K562 (cell line): ENCODE results near the gene THAP8. TPM values are rescaled to one million over a fixed set of nuclear protein-coding genes. Genes with fewer than 3 reads are reported as not detected.
A peak's percentile ranks its signal among the peaks of the same experiment; 100 is the strongest.

Experiments used
- CSDE1 ChIP-seq, 2 experiments: fragments of 450-650 bp; IDR thresholded peaks; 2 replicates each; pipeline ENCODE4 v1.6.1; 2016; ENCODE audit warnings: mild to moderate bottlenecking in 1 of 2
- ELK3 ChIP-seq: fragments of 450-650 bp; formaldehyde crosslinking; IDR thresholded peaks from 2 replicates; pipeline ENCODE4 v1.4.0; 2020; ENCODE audit warnings: mild to moderate bottlenecking
- FOS ChIP-seq: IDR thresholded peaks from 3 replicates; pipeline ENCODE4 v1.6.1; 2011; ENCODE audit not compliant: insufficient read length; ENCODE audit errors: extremely low read depth
- FOSL1 ChIP-seq: fragments of 200-800 bp; sonication (Bioruptor generic); conservative IDR thresholded peaks from 2 replicates; pipeline ENCODE4 v1.6.1; 2016; ENCODE audit warnings: missing genetic modification characterization, missing compliant biosample characterization
- GTF2E2 ChIP-seq: fragments of 200-800 bp; sonication (Bioruptor generic); IDR thresholded peaks from 2 replicates; pipeline ENCODE4 v1.6.1; 2016; ENCODE audit warnings: missing genetic modification characterization, missing compliant biosample characterization
- LEF1 ChIP-seq: fragments of 450-650 bp; IDR thresholded peaks from 2 replicates; pipeline ENCODE4 v1.6.1; 2016; ENCODE audit warnings: mild to moderate bottlenecking
- PHF20 ChIP-seq: fragments of 450-650 bp; IDR thresholded peaks from 2 replicates; pipeline ENCODE4 v1.6.1; 2018; ENCODE audit not compliant: partially characterized antibody
- POLR2G ChIP-seq: fragments of 200-400 bp; formaldehyde crosslinking; IDR thresholded peaks from 2 replicates; pipeline ENCODE4 v1.6.1; 2017; ENCODE audit warnings: low read depth, mild to moderate bottlenecking, antibody characterized with exemption, low read length, moderate library complexity
- RBM22 ChIP-seq: fragments of 200-400 bp; formaldehyde crosslinking; IDR thresholded peaks from 2 replicates; pipeline ENCODE4 v1.6.1; 2018; ENCODE audit warnings: low read length, low read depth; ENCODE audit not compliant: poor library complexity, severe bottlenecking
- SMAD1 ChIP-seq: fragments of 150-350 bp; IDR thresholded peaks from 2 replicates; pipeline ENCODE4 v1.6.1; 2014; ENCODE audit warnings: low read length, low read depth; ENCODE audit not compliant: partially characterized antibody
- SNRNP70 ChIP-seq: fragments of 200-400 bp; formaldehyde crosslinking; optimal IDR thresholded peaks from 2 replicates; pipeline ENCODE3; 2017; ENCODE audit warnings: low read depth, low read length
- SOX6 ChIP-seq: fragments of 450-650 bp; IDR thresholded peaks from 2 replicates; pipeline ENCODE4 v1.6.1; 2014; ENCODE audit warnings: mild to moderate bottlenecking
- SP2 ChIP-seq: IDR thresholded peaks from 2 replicates; pipeline ENCODE4 v1.6.1; 2011; ENCODE audit warnings: mild to moderate bottlenecking, low read depth, low read length, moderate library complexity; ENCODE audit not compliant: poor library complexity, severe bottlenecking; ENCODE audit errors: extremely low read depth
- STAT5B ChIP-seq: fragments of 250-450 bp; sonication (Bioruptor Pico); IDR thresholded peaks from 2 replicates; pipeline ENCODE4 v1.8.0; 2021; ENCODE audit warnings: mild to moderate bottlenecking, inconsistent platforms
- VEZF1 ChIP-seq: fragments of 200-800 bp; sonication (Bioruptor generic); IDR thresholded peaks from 2 replicates; pipeline ENCODE4 v1.6.1; 2017; ENCODE audit warnings: missing genetic modification characterization, missing compliant biosample characterization
- ZBTB1 ChIP-seq: sonication (generic); formaldehyde crosslinking; IDR thresholded peaks from 2 replicates; pipeline ENCODE4 v1.8.1; 2023; ENCODE audit warnings: missing genetic modification reagents, low read depth, mild to moderate bottlenecking, borderline replicate concordance
- ZFX ChIP-seq: sonication (generic); formaldehyde crosslinking; IDR thresholded peaks from 2 replicates; pipeline ENCODE4 v1.8.0; 2022; ENCODE audit warnings: mild to moderate bottlenecking, missing genetic modification reagents, moderate library complexity
- polyA plus RNA-seq, 8 experiments: library from polyadenylated mRNA; depleted of rRNA in 4 of 8; stranded (reverse) in 5 of 8; unstranded in 3 of 8; fragments of >200 nt; fragmentation: Nextera tagmentation in 2 of 8; fragmentation: Illumina TruSeq in 1 of 8; extraction: Ambion mirVana in 2 of 8; extraction: Trizol in 1 of 8; gene quantifications; 2 replicates each; pipeline versions ENCODE4 v1.2.1 to v1.2.3, GENCODE V29; 2011 to 2014; ENCODE audit warnings: inconsistent platforms in 1 of 8, missing spikeins in 1 of 8
- total RNA-seq, 7 experiments: library from RNA; depleted of rRNA in 6 of 7; stranded (reverse); fragments of >200 nt in 6 of 7; fragmentation: Illumina TruSeq in 2 of 7; extraction: Trizol in 2 of 7; gene quantifications; 2 replicates each; pipeline versions ENCODE4 v1.2.1 to v1.2.3, GENCODE V29; 2011 to 2021; ENCODE audit warnings: low replicate concordance in 1 of 7
- TF ChIP-seq, protein P1 (sequence below): fragments of 250-450 bp; sonication (Bioruptor Pico); IDR thresholded peaks from 2 replicates; pipeline ENCODE4 v1.5.0; 2020; ENCODE audit warnings: mild to moderate bottlenecking
- TF ChIP-seq, protein P2 (sequence below): fragments of 450-650 bp; IDR thresholded peaks from 2 replicates; pipeline ENCODE4 v1.6.1; 2017; ENCODE audit warnings: mild to moderate bottlenecking, moderate library complexity
- TF ChIP-seq, protein P3 (sequence below): fragments of 450-650 bp; IDR thresholded peaks from 2 replicates; pipeline ENCODE4 v1.7.0; 2016; ENCODE audit warnings: borderline replicate concordance

The THAP8 gene
- total and polyA plus RNA-seq, 9 of the 15 experiments (the other 6 are each of a cell fraction or from before 2014, with no cell fraction given): 0.11 to 2.0 (median 0.94) TPM

- TF ChIP-seq ELK3 (CRISPR knock-in tag): no peak
- peak; percentile 79 for TF ChIP-seq ZFX
- TF ChIP-seq, protein P1, sequence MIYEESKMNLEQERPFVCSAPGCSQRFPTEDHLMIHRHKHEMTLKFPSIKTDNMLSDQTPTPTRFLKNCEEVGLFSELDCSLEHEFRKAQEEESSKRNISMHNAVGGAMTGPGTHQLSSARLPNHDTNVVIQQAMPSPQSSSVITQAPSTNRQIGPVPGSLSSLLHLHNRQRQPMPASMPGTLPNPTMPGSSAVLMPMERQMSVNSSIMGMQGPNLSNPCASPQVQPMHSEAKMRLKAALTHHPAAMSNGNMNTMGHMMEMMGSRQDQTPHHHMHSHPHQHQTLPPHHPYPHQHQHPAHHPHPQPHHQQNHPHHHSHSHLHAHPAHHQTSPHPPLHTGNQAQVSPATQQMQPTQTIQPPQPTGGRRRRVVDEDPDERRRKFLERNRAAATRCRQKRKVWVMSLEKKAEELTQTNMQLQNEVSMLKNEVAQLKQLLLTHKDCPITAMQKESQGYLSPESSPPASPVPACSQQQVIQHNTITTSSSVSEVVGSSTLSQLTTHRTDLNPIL (CRISPR knock-in tag): no peak
- TF ChIP-seq, protein P2, sequence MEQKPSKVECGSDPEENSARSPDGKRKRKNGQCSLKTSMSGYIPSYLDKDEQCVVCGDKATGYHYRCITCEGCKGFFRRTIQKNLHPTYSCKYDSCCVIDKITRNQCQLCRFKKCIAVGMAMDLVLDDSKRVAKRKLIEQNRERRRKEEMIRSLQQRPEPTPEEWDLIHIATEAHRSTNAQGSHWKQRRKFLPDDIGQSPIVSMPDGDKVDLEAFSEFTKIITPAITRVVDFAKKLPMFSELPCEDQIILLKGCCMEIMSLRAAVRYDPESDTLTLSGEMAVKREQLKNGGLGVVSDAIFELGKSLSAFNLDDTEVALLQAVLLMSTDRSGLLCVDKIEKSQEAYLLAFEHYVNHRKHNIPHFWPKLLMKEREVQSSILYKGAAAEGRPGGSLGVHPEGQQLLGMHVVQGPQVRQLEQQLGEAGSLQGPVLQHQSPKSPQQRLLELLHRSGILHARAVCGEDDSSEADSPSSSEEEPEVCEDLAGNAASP: no peak
- TF ChIP-seq SP2: peak; percentile 58
- 0 out of 2 replicates have a peak, but pooled peaks have one; percentile 21 for TF ChIP-seq FOSL1 (tag)
- TF ChIP-seq SNRNP70: no peak
- TF ChIP-seq SOX6: no peak; the same call in 1 of the 2 replicates
- TF ChIP-seq VEZF1: no peak
- TF ChIP-seq POLR2G: peak; percentile 95
- peak; percentile 95 for TF ChIP-seq ZBTB1 (CRISPR knock-in tag)
- no peak for TF ChIP-seq STAT5B (CRISPR knock-in tag)
- TF ChIP-seq FOS: peak; percentile 46
- TF ChIP-seq LEF1: no peak
- TF ChIP-seq CSDE1 (IDR thresholded peaks at IDR 0.05): no peak
- TF ChIP-seq, protein P3, sequence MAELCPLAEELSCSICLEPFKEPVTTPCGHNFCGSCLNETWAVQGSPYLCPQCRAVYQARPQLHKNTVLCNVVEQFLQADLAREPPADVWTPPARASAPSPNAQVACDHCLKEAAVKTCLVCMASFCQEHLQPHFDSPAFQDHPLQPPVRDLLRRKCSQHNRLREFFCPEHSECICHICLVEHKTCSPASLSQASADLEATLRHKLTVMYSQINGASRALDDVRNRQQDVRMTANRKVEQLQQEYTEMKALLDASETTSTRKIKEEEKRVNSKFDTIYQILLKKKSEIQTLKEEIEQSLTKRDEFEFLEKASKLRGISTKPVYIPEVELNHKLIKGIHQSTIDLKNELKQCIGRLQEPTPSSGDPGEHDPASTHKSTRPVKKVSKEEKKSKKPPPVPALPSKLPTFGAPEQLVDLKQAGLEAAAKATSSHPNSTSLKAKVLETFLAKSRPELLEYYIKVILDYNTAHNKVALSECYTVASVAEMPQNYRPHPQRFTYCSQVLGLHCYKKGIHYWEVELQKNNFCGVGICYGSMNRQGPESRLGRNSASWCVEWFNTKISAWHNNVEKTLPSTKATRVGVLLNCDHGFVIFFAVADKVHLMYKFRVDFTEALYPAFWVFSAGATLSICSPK: no peak
- peak; percentile 42 for TF ChIP-seq RBM22
- peak; percentile 69 for TF ChIP-seq PHF20
- TF ChIP-seq SMAD1: peak; percentile 73
- TF ChIP-seq GTF2E2 (tag): no peak
Measured at GRCh38 chr19:35995048-35995993, 58.8 kb downstream of the THAP8 start, which contains the start of gene SDHAF1 (continued).
